Activated CD4-positive, alpha-beta T cell treated with anti-CD3 and anti-CD28 coated beads for 24 hours (primary cell): ENCODE measurements around the gene ITSN2.
"Not testable (repeated sequence)": the region's sequence is repeated elsewhere in the genome, so short reads cannot be mapped to it uniquely, and the experiment has no call there.

Experiments used
- DNase-seq, 2 donors: peaks; one replicate each; pipeline ENCODE4 v3.0.0-alpha.2; 2020; ENCODE audit warnings: low read depth in 2 of 2

The ITSN2 gene

DNA sequence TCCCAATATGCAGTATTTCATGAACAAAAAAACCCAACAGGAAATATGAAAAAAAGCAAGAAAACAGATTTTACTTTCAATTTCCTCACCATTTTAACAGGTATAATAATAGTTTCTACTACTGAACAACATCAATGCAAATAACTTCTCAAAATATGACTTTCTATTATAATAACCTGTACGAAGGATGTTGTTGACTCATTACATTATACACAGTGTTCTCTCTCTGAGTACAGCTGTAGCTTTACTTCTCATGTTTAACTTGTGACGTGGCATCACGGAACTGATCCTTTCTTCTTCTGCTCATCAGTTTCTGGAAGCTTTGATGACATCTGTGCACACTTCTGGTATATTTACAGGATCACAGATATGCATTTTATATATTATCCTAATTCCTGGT is 145.5 kb downstream of the ITSN2 start:
- DNase-seq = no peak

DNA sequence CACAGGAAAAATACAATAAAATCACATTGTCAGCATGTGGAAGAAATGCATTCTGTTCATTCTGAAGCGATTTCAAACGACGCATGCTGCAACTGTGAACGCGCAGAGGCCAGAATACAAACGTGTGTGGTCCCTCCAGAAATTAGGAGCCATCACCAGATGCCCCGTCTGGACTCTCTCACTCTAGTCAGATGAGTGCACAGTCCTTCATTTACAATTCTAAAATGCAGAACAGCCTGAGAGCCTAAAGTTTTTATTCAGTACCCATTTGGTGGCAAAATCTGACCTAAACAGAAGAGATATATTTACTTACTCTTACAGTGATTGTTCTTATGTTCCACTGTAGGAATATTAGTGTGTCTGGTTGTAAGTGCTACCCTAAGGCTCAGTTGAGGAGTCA is 148.9 kb downstream of the ITSN2 start:
- no peak for DNase-seq

DNA sequence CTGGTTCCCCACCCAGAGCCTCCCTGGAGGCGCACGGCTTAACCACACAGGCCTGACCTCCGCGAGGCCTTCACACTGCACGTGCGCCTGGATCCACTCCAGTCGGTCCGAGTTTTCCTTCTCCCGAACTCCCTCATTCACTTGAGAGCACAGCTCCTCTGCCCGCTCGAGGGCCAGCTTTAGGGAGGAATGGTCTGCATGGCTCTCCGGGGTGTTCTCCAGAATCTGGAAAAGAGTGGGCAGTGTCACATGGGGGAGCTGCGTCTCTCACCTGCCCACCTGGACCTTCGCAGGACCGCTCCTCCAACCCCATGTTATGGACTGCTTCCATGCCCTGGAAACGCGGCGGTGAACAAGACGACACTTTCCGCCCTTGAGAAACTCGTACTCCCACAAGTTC is 149.6 kb downstream of the ITSN2 start:
- DNase-seq = no peak

DNA sequence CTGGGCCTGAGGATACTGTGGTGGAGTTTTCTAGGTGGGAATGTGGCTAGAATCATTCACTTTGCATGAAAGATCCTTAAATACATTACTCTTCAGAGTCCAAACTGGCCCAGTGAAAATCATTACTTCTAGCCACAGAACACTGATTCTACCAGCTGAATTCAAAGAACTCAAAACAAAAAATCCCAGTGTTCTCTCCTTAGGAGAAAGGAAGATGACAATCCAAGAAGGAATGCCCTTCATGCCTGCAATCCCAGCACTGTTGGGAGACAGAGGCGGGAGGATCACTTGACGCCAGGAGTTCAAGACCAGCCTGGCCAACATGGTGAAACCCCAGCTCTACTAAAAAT is 150.3 kb downstream of the ITSN2 start:
- no peak for DNase-seq

DNA sequence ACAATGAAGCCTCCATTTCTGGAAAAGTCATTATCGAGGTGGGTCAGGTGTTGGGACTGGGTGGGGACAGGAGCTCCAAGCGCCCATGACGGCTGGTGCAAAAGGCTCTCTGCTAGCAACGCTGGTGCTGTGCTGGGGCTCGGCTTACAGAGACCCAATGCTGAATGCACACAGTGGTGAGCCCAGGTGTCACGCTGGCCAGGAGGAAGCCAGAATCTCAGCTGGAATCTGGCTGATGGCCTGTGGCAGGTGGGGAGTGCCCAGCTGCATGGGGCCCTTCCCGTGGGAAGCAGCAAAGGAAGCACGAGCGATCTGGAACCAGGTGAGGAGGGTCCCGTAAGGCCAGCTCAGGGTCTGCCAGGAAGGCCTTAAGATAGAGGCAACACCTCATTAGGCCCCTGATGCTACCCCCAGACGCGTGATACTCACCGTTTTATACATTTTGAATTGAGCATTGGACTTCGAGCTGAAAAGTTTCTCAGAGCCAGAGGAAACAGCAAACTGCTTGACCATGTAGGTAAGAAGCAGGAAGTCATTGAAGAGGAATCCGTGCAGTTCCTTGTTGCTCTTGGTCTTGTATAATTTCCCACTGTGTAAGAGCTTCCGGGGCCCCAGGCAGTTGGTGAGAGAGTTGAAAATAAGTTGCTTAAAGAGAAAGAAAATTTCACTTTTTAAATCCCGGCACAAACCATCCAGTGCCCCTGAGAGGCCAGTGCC is 150.8 kb downstream of the ITSN2 start:
- no peak for DNase-seq

DNA sequence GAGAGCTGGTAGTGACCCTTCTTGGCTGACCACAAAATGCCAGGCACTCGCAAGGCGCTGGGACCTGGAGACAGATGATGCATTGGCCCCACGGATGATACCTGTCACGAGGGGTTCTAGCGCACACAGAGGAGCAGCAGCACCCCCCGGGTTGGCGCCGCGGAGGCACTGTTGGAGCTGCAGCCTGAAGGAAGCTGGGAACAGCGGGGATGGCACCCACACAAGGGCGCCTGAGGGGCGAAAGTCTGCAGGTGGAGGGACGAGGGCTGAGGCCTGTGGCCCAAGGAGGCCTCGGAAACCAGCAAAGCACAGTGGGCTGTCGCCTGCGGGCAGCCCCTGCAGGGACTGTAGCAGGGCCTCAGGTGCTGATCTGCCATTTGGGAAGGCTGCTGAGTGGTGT is 151.8 kb downstream of the ITSN2 start:
- no peak for DNase-seq

DNA sequence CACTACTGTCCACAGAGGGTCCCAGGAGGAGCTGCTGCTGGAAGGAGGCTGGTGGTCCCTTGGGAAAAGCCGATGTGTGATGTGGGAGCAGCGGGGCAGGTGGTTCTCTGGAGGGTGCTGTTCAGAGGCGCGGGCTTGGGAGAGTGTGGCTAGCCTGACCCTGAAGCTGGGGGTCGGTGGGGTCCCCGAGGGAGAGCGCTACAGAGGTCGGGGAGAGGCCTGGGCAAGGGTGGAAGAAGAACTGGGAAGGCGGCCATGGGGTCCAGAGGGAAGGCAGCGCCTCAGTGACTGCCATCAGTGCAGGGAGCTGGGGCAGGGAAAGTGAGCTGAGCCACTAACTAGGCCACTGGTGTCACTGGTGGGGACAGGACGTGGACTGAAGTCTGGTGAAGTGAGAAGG is 153.0 kb downstream of the ITSN2 start:
- DNase-seq = no peak

DNA sequence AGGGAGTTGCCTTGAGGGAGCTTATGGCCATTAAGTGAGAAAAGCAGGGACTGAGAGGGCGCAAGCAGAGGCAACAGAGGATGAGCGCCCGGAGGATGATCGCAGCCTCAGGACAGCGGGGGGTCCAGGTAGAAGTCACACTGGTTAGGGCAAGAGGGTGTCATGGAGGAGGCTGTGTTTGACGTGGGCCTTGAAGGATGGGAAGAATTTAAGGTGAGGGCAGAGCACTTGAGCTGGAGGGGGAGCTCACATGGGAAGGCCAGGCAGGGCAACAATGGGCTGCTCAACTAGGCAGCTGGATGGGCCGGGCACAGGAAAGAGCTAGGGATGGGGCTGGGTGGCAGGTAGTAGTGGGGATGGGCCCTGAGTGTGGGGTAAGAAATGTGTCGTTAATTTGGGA is 153.6 kb downstream of the ITSN2 start:
- no peak for DNase-seq

DNA sequence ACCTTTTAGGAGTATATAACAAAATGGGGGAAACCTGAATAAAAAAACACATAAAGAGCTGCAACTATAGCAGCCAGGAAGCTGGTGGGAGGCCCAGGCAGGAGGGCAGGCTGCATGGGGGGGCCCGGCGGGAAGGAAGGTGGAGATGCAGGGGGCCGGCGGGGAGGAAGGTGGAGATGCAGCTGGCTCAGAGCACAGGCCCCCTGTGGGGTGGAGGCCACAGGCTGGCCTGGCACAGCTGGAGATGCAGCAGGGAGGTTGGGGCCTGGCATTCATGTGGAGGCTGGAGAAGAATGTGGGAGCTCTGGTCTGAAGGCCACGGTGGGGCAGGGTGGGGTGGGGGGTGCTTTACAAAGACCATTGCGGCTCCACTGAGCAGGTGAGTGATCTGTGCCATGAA is 154.1 kb downstream of the ITSN2 start:
- no peak for DNase-seq

DNA sequence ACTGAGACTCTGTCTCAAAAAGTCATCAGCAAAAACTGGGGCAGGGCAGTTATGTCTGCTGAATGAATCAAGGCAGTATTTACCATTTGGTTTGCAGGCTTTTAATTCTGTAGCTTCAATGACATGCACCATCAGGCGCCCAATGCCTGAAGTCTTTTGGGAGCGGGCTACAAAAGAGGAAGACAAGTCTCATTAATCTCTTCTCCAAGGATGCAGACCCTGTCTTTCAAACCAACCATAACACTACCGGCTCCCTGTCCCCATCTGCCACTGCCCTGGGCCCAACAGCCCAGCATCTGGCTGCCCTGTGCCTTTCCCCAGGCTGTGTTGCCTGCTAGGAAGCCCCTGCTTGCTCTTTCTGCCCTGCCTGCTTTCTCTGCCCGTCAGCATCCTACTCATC is 155.2 kb downstream of the ITSN2 start:
- no peak for DNase-seq

DNA sequence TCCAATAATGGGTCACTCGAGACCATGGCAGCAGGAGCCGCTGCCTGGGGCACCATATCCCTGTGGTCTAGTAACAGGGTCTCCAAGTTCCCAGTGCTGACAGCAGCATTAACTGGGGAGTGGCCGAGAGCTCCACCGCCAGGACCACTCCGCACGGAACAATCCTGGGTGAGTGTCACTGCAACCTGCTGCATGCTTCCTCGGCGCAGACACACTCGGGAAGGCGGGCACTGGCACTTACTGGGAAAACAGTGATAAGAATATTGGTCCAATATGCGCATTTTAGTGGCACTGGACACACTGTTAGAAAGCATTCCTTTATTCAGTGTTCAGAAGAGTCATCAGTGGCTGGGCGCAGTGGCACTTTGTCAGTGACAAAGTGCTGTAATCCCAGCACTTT is 155.8 kb downstream of the ITSN2 start:
- no peak for DNase-seq

DNA sequence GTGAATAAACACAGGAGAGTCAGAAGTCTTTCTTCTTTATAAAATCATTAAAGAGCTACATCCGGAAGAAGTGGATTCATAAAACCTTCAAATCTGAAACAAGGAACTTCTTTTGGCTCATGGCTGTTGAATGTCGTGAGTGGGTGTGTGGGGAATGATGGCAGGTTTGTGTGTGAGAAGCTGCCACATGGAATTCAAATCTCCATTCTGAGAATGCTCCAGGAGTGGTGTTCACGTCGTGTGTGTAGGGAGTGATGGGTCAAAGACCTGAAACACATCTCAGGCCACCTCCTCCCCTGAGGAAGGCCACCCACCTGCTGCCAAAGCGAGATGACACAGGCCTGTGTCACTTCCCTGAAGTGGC is 156.6 kb downstream of the ITSN2 start:
- no peak for DNase-seq

DNA sequence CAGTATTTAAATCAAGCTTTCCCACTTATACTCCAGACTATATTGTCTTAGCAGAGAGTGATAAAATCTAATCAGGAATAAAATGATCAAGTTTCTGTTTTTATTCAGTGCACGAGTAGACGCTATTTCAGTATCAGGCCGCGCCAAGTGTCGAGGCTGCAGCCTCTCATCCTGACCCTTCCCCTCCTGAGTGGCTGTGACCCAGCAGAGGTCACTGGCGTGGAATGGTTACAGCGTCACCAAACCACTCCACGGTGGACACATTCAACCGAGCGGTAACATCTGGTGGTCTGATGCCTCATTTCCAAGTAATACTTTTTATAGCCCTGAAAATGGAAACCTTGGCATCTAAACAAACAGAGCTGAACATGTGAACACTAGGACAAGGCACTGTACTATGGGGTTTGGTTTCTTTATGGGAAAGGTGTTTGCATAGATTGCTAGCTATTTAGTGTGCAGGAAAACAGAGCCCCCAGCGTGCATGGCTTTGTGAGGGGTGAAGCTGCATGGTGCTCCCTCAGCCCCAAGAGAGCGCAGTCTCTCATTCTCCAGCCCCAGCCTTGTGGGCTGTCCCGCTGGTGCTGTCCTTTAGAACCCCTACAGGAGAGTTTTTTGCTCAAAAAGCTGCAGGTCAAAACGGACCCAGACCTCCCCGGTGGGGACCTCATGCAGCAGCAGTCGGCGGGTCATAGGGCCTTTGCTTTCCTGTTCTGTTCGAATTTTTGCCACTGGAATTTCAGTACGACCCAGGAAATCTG is 157.1 kb downstream of the ITSN2 start:
- no peak for DNase-seq

DNA sequence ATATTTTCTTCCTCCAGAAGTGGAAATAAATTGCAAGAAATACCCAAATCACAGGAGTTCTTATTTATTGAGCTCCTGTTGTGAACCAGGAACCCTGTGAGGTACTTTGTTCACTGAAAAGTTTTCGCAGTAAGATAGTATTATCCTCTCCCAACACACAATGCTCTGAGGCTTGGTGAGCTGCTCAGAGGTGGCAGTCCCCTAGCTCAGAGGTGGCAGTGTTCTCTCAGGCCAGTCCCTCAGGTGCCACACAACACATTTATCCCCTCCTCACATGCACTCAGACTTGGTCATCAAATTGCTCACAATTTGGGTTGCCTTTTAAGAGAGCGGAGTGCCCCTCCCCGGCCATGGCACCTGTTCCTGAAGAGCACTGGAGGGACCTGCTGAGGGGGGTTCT is 159.5 kb downstream of the ITSN2 start:
- no peak for DNase-seq

DNA sequence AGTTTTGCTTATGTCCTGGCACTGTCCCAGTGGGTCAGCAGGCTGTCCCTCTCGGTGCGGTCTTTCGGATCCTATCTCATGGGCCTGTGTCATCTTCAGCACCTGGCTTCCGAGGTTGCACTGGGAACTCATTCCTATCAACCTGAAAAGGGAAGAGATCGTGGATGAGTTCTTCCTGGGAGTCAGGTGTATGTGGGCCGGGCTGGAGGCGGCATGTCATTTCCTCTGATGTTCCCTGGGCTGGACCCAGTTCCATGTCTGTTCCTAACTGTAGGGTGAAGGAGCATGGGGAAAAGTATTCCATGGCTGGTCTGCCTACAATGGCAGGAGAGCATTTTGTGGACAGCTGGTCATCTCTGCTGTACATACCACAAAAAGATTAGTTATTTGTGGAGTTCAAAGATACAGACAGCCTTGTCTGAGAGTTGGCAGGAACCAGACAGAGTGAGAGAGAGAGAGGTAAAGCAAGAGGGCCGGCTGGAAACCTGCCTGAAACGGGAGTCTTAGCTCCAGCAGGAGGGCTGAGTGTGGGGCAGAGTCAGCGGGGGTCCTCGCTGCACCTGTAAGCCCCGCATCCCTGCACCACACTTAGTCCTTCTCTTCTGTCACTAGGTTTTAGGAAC is 160.3 kb downstream of the ITSN2 start:
- DNase-seq = no peak

DNA sequence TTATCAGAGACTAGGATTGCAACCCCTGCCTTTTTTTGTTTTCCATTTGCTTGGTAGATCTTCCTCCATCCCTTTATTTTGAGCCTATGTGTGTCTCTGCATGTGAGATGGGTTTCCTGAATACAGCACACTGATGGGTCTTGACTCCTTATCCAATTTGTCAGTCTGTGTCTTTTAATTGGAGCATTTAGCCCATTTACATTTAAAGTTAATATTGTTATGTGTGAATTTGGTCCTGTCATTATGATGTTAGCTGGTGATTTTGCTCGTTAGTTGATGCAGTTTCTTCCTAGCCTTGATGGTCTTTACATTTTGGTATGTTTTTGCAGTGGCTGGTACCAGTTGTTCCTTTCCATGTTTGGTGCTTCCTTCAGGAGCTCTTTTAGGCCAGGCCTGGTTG is 163.1 kb downstream of the ITSN2 start:
- not testable (repeated sequence) for DNase-seq

DNA sequence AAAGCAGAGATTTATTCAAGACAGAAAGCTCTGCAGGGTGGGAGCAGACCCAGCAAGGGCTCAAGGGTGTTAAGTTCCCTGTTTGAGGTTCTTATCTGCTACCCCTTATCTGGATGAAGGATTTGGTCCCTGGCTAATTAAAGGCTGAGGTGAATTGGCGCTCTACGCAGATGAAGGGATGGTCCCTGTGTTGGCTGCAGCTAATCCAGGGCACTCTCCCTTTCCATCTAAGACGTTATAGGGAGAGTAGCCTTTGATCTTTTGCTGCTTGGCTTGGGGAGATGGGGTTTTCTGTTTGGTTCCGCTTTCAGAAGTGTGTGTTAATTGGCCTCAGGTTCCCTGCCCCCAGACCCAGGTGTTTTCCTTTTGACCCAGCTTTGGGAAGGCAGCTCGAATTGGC is 168.5 kb downstream of the ITSN2 start:
- DNase-seq = no peak

DNA sequence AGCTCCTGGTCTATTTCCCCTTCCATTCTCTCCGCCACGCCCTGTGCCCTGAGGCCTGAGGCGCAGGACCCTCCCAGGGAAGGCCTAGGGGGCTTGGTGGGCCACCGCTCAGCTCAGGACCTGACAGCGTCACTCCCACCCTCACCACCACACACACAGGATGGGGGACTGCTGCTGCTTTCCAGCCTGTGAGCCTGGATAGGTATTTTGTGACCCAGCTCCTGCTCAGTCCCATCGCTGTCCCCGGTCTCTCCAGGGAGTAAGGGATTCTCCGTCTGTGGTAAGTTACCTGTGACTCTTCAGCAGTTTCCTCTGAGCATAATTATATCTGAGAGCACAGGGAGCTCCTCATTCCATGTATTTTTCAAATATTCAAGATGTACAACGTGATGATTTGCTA is 169.2 kb downstream of the ITSN2 start:
- DNase-seq = no peak

DNA sequence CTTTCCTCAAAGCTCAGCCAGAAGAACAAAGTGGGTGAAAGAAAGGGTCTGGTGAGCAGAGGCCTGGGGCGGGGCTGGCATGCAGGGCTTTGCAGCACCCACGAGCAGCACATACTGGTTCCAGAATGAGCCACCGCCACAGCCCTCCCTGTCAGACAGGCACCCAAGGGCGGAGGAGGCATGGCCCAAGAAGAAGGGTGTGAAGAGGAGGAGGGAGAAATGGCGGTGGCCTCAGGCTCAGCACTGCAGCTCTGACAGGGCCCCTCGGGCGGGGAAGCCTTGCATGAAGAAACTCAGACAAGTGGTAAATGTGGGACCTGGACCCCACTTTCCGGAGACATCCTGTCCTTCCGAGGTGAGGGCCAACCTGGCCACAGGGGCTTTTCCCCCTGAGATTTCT is 169.8 kb downstream of the ITSN2 start:
- DNase-seq = no peak

DNA sequence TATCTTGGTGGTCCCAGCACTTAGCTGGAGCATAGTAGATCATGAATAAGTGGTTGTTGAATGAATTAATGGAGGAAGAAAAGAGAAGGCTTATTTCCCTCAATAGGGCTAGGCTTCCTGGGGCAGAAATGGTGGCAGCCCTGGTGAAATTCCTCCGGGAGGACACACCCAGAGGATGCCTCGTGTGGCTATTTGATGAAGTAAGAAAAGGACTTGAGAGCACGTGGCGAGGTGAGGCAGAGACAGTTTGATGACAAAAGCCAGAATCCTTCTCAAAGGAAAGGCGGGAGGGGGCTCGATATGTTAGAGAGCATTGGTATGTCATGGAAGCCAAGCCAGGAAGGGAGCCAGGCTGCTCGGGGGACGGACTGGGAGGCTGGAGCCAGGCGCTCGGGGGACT is 170.8 kb downstream of the ITSN2 start:
- no peak for DNase-seq

DNA sequence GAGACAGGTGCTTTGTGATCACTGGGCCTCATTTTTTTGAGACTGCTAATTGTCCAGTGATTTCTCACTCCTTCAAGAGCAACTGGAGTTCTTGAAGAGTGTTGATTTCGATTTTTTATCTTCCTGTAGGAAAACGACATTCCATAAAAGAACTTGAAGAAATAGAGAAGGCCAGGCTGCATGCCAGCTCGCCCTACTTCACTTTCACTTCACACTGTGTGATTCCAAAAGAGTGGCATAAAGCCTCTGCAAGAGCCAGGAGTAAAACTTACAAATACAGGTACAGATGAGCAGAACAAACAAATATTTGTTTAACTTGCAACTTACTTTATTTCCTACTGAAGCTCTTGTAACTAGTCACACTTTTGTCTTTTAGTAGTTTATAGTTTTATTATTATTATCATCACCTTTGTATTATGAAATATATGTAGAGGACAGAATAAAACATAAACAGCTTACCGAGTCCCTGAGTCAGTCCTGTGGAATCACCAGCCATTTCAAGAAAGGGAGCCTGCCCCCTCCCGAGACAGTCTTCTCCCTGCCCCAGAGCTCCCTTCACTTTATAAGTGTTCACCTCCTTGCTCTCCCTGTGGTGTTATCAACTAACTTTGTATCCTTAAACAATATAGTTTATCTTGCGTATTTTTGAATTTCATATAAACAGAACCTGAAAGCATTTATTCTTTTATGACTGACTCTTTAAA is 176.8 kb downstream of the ITSN2 start:
- DNase-seq = no peak

DNA sequence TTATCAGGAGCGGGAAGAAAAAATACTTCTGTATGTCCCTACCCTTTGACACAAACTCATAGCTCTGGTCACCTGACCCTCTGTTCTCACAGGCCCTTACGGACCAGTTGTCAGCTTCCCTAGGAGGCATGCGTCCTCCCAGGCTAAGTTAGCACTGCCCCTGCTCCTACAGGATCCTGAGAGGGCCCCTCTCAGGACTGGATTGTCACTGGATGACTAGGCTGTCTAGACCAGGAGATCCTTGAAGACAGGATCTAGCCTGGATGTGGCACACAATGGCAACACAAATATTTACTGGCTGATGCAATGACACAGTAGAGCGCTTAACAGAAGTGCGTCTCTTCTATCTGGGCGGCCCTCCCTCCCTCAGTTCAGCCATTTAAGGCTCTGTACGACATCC is 177.8 kb downstream of the ITSN2 start:
- no peak for DNase-seq

DNA sequence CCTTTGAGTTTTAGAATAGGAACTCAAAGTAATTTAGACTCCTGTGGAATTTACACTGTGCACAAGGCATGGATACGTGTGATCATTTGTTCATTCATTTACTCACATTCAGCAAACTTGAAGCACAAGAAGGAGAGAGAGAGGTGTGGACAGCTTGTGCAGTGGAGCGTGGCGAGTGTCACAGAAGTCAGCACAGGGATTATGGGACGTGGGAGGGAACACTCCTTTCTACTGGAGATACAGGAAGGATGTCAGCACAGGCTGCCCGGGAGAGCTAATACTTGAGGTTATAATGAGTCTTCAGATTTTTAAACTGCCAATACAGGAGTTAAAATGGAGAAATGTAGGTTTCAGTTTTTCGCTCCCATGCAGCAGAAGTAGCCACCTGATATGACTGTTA is 178.5 kb downstream of the ITSN2 start:
- DNase-seq = no peak
